GM12801 (cell line): ENCODE measurements around the gene VSNL1.

Experiments used
- TF ChIP-seq, protein P1 (sequence below): IDR thresholded peaks from one replicate; pipeline ENCODE4 v1.5.1; 2011; ENCODE audit warnings: control low read depth; ENCODE audit not compliant: insufficient read length; ENCODE audit errors: extremely low read depth

VSNL1 gene

DNA sequence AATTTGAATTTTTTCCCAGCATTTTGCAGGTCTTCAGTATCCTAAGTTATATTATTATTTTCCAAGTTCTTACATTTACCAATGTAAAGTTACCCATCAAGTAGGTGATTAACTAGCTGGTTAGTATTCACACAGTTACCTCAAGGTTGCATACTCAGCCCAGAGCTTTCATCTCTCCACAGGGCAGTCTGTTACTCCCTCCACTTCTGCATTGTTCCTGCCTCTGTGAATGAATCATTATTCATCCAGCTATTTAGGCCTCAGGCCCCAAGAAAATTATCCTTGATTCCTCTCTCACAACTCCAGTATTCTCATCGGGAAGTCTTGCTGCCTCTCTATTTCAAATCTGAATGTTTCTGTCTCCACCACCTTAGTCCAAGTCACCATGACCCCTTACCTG lies 121.0 kb downstream of the VSNL1 start:
- TF ChIP-seq, protein P1, sequence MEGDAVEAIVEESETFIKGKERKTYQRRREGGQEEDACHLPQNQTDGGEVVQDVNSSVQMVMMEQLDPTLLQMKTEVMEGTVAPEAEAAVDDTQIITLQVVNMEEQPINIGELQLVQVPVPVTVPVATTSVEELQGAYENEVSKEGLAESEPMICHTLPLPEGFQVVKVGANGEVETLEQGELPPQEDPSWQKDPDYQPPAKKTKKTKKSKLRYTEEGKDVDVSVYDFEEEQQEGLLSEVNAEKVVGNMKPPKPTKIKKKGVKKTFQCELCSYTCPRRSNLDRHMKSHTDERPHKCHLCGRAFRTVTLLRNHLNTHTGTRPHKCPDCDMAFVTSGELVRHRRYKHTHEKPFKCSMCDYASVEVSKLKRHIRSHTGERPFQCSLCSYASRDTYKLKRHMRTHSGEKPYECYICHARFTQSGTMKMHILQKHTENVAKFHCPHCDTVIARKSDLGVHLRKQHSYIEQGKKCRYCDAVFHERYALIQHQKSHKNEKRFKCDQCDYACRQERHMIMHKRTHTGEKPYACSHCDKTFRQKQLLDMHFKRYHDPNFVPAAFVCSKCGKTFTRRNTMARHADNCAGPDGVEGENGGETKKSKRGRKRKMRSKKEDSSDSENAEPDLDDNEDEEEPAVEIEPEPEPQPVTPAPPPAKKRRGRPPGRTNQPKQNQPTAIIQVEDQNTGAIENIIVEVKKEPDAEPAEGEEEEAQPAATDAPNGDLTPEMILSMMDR = no peak

DNA sequence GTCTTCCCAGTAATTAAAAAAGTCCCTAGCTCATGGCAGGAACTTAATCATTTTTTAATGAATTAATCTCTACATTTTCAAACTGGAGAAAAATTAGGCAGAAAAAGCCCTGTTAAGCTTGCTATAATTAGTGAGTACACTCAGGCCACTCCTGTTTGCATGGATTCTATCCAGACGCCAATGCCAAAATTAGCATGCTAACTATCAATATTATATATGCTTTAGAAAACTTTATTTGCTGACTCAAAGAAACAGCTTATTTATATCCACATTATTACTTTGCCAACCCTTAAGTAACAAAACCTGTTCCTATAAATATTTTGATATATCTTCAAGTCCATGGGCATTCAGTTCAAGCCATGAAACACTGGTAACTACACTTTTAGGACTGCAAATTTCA lies 122.2 kb downstream of the VSNL1 start:
- TF ChIP-seq, protein P1 = no peak

DNA sequence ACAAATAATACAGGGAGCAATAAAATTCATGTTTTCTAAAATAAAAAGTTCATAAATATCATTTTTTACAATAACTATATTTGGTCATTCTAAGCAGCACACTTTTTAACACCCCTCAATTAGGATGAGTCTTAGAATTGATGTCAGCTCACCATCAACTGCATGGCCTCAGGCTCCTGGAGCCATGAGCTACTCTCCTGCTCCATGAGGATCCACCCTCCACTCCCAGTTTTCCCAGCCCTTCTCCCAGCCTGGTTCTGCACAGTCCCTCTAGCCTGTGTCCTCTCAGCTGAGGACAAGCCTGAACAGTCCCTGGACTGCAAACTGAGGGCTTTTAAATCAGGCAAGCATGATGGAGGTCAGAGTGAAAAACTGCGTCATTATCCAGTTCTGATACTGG lies 124.0 kb downstream of the VSNL1 start:
- TF ChIP-seq, protein P1 = no peak

- TF ChIP-seq, protein P1 = no peak
Measured at GRCh38 chr2:17667898-17668297, 127.4 kb downstream of the VSNL1 start.

- TF ChIP-seq, protein P1 = no peak
Measured at GRCh38 chr2:17672583-17673317, 132.3 kb downstream of the VSNL1 start.

DNA sequence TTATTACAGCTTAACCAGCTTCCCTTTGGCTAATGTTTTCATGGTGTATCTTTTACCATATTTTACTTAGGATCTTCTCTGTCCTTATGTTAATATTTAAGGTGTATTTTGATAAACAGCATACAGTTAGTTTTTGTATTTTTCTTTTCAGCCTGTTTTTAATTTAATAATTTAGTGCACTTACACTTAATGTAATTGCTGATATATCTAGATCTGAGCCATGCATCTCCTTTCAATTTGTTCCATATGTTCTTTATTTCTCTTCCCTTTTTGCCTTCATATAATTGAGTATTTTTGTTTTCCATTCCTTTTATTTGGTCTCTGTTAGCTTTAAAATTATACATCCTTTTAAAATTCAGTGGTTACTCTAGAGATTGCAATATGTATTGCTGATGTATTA lies 134.3 kb downstream of the VSNL1 start:
- TF ChIP-seq, protein P1 = no peak

- TF ChIP-seq, protein P1 = no peak
Measured at GRCh38 chr2:17680119-17680518, 139.6 kb downstream of the VSNL1 start.
